Natural killer cell (primary cell): ENCODE results near the gene C2orf74. TPM values are rescaled to one million over a fixed set of nuclear protein-coding genes. Genes with fewer than 3 reads are reported as not detected.

ENCODE experiments used
- ATAC-seq, 3 donors: fragments of 150-1000 bp in 2 of 3; fragments of 200-7000 bp in 1 of 3; cut with Tn5 transposase; 1 replicate in 1 of 3; 2 replicates in 2 of 3; pipeline ENCODE4 v1.10.0; 2021; ENCODE audit warnings: mild to moderate bottlenecking in 2 of 3, moderate library complexity in 2 of 3
- DNase-seq, 2 donors: peaks; one replicate each; pipeline versions ENCODE4 v3.0.0 to v3.0.0-alpha.2; 2013 to 2021; ENCODE audit warnings: mixed read lengths in 1 of 2
- H3K27ac ChIP-seq: one replicate; pipeline ENCODE4 v1.5.1; 2013; ENCODE audit warnings: mild to moderate bottlenecking, low read length
- H3K27me3 ChIP-seq: one replicate; pipeline ENCODE4 v1.6.1; 2013; ENCODE audit warnings: low read length; ENCODE audit not compliant: control insufficient read depth, insufficient read depth
- H3K36me3 ChIP-seq: one replicate; pipeline ENCODE4 v1.6.1; 2013; ENCODE audit warnings: low read length; ENCODE audit not compliant: control insufficient read depth, insufficient read depth
- H3K4me1 ChIP-seq: one replicate; pipeline ENCODE4 v1.6.1; 2013; ENCODE audit warnings: low read length; ENCODE audit not compliant: control insufficient read depth, insufficient read depth
- H3K4me3 ChIP-seq: one replicate; pipeline ENCODE4 v1.5.1; 2013; ENCODE audit warnings: low read length
- H3K9me3 ChIP-seq: one replicate; pipeline ENCODE4 v1.6.1; 2013; ENCODE audit warnings: low read length; ENCODE audit not compliant: control insufficient read depth, insufficient read depth
- H3K27ac Mint-ChIP-seq, 2 donors: one replicate each; pipeline ENCODE4 v1.8.0; 2022; ENCODE audit warnings: mild to moderate bottlenecking in 2 of 2, mixed read lengths in 2 of 2, moderate library complexity in 1 of 2
- H3K27me3 Mint-ChIP-seq, 2 donors: one replicate each; pipeline ENCODE4 v1.8.0; 2022; ENCODE audit warnings: low read depth in 2 of 2, mixed read lengths in 2 of 2
- H3K36me3 Mint-ChIP-seq: one replicate; pipeline ENCODE4 v1.8.0; 2022; ENCODE audit warnings: mixed read lengths
- H3K4me1 Mint-ChIP-seq, 2 donors: one replicate each; pipeline ENCODE4 v1.8.0; 2022; ENCODE audit warnings: mixed read lengths in 2 of 2
- H3K4me3 Mint-ChIP-seq: one replicate; pipeline ENCODE4 v1.8.0; 2022; ENCODE audit warnings: mild to moderate bottlenecking, moderate library complexity, mixed read lengths
- H3K9me3 Mint-ChIP-seq, 2 donors: one replicate each; pipeline ENCODE4 v1.8.0; 2022; ENCODE audit warnings: mixed read lengths in 2 of 2
- CTCF ChIP-seq: fragments of 200-600 bp; IDR thresholded peaks from one replicate; pipeline ENCODE4 v1.8.0; 2022; ENCODE audit warnings: antibody characterized with exemption
- WGBS: methylation state at CpG from one replicate; pipeline ENCODE4 v1.1.7; 2013; ENCODE audit warnings: missing lambda C conversion rate; ENCODE audit not compliant: insufficient coverage; 5-methylcytosine and 5-hydroxymethylcytosine counted together
- intact Hi-C: fragments of 100-400 bp; cut with micrococcal nuclease; formaldehyde crosslinking; loops from one replicate; pipeline ENCODE4 v1.14.2; 2022
- total RNA-seq, 4 donors: library from RNA; stranded (reverse); fragments of 120-200 nt in 1 of 4; gene quantifications; one replicate each; pipeline versions ENCODE4 v1.2.3 to v1.2.4, GENCODE V29; 2013 to 2022

Gene C2orf74
- total RNA-seq, 3 donors from 2014 or later (not counting 1 experiment from before 2014, with no cell fraction given) = 5.7 to 6.1 (median 6.0) TPM

GRCh38 chr2:61196671-61197070 is 34.7 kb downstream of the C2orf74 start:
- peaks cover 19% of the 10 kb centered on the region for H3K4me1 ChIP-seq
- Mint-ChIP-seq H3K27ac (peak overlapping the region in 1 of 2 donors; percentile 65), H3K9me3 (no peaks in the 10 kb centered on the region), H3K4me3 (no peak overlapping the region), H3K36me3 (no peaks in the 10 kb centered on the region), H3K27me3 (no peaks in the 10 kb centered on the region), H3K4me1 (peaks cover 16 to 30% of the 10 kb centered on the region in 2 donors)
- ATAC-seq = no peak
- no peaks in the 10 kb centered on the region for H3K27me3 ChIP-seq
- no peaks in the 10 kb centered on the region for H3K9me3 ChIP-seq
- no peak overlapping the region for H3K4me3 ChIP-seq
- no peak for DNase-seq
- H3K36me3 ChIP-seq = peaks cover 21% of the 10 kb centered on the region
- TF ChIP-seq CTCF = no peak
- 100% methylated on average over 5 of the region's 7 CpGs for WGBS
- H3K27ac ChIP-seq = no peak overlapping the region
- intact Hi-C loops = no loop called here

DNA sequence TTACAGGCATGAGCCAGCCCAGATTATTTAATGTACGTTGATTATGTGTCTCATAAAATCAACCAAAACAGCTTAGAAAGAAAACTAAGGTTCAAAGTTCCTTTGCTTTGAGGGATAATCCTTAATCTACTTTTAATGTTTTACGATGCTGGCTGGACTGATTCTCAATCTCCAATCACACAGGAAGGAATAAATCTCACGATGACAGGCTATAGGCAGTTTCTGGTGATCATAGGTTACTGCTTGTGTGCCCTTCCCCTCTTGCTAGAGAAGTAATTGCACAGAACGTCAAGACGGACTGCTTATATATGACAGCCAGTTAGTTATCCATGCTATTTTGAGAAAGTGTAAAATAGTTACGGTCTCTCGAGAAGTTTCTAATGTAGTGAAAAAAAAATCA is 43.1 kb downstream of the C2orf74 start:
- peaks cover 21% of the 10 kb centered on the region for H3K36me3 Mint-ChIP-seq
- H3K27me3 ChIP-seq = no peaks in the 10 kb centered on the region
- WGBS = 100% methylated on average over 3 of the region's 7 CpGs
- H3K4me3 ChIP-seq = no peak overlapping the region
- H3K27ac Mint-ChIP-seq = no peak overlapping the region
- H3K9me3 Mint-ChIP-seq = no peaks in the 10 kb centered on the region
- no peak for ATAC-seq
- no peak for DNase-seq
- H3K9me3 ChIP-seq = no peaks in the 10 kb centered on the region
- peaks cover 82% of the 10 kb centered on the region for H3K36me3 ChIP-seq
- H3K4me1 Mint-ChIP-seq = no peaks in the 10 kb centered on the region
- no peaks in the 10 kb centered on the region for H3K4me1 ChIP-seq
- no peak overlapping the region for H3K4me3 Mint-ChIP-seq
- TF ChIP-seq CTCF = no peak
- no peak overlapping the region for H3K27ac ChIP-seq
- H3K27me3 Mint-ChIP-seq = no peaks in the 10 kb centered on the region
- intact Hi-C loops = no loop called here

DNA sequence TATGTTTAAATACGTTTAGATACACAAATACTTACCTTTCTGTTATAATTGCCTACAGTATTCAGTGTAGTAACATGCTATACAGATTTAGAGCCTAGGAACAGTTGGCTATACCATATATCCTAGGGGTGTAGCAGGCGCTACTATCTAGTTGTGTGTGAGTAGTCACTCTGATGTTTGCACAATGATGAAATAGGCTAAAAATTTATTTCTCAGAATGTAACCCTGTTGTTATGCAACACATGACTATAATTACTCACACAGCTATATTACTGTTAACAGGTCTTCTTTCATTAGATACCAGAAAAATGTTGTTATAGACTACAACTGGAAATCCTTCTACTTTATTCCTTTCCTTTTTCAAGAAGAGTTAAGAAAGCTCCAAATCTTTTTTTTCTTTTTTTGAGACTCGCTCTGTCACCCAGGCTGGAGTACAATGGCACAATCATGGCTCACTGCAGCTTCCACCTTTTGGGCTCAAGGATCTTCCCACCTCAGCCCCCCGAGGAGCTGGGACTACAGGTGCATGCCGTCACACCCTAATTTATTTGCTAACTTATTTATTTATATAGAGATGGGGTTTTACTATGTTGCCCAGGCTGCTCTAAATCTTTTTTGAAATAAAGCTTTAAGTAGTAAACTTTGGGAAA is 48.5 kb downstream of the C2orf74 start:
- Histone ChIP-seq H3K36me3 (peaks cover 76% of the 10 kb centered on the region), H3K4me1 (no peaks in the 10 kb centered on the region), H3K27ac (no peak overlapping the region), H3K9me3 (no peaks in the 10 kb centered on the region), H3K27me3 (no peaks in the 10 kb centered on the region), H3K4me3 (no peak overlapping the region)
- 94% methylated on average over 2 of the region's 5 CpGs for WGBS
- no peaks in the 10 kb centered on the region for H3K4me1 Mint-ChIP-seq
- H3K9me3 Mint-ChIP-seq = no peaks in the 10 kb centered on the region
- TF ChIP-seq CTCF = no peak
- no peak overlapping the region for H3K4me3 Mint-ChIP-seq
- no peak for DNase-seq
- H3K27me3 Mint-ChIP-seq = no peaks in the 10 kb centered on the region
- ATAC-seq = no peak
- H3K27ac Mint-ChIP-seq = no peak overlapping the region
- intact Hi-C loops = no loop called here
- peaks cover 21% of the 10 kb centered on the region for H3K36me3 Mint-ChIP-seq

GRCh38 chr2:61214171-61214570 is 52.2 kb downstream of the C2orf74 start:
- no peaks in the 10 kb centered on the region for H3K4me1 Mint-ChIP-seq

More at GRCh38 chr2:61214171-61214570, 52.2 kb downstream of the C2orf74 start:
- Histone ChIP-seq H3K27ac (no peak overlapping the region), H3K27me3 (no peaks in the 10 kb centered on the region), H3K4me1 (no peaks in the 10 kb centered on the region), H3K4me3 (no peak overlapping the region), H3K9me3 (no peaks in the 10 kb centered on the region), H3K36me3 (peaks cover 55% of the 10 kb centered on the region)
- no peak for DNase-seq
- Mint-ChIP-seq H3K27ac (no peak overlapping the region), H3K4me3 (no peak overlapping the region), H3K27me3 (no peaks in the 10 kb centered on the region), H3K9me3 (no peaks in the 10 kb centered on the region), H3K36me3 (peaks cover 7% of the 10 kb centered on the region)
- WGBS = 100% methylated on average over 4 of the region's 4 CpGs
- intact Hi-C loops = no loop called here
- TF ChIP-seq CTCF = no peak
- no peak for ATAC-seq
